ENCODE results near the gene APLP1. TPM values are rescaled to one million over a fixed set of nuclear protein-coding genes. Genes with fewer than 3 reads are reported as not detected.
"Not testable (repeated sequence)": the region's sequence is repeated elsewhere in the genome, so short reads cannot be mapped to it uniquely, and the experiment has no call there.

APLP1 gene
- total RNA-seq, 2 donors from 2014 or later: 2.6 to 3.7 TPM

DNA sequence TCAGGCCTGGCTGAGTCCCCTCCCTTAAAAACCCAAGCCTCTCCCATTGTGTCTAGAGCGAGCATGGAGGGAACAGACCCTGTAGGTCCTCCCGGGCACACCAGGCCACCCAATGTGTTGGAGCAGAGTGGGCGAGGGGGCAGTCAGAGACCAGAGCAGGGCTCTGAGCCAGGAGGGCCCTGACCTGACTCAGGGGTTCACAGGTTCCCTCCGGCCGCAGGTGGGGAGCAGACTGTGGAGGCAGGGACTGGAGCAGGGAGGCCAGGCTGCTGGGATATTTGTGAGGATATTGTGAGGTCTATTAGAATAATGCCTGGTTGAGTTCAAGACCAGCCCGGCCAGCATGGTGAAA is 41.3 kb downstream of the APLP1 start:
- intact Hi-C loops (cut with DNase I): no loop called here
- Histone ChIP-seq H3K4me1 (no peaks in the 10 kb centered on the region), H3K27me3 (no peaks in the 10 kb centered on the region), H3K9ac (ENCODE audit: low read depth in 2 of 2, low read length in 2 of 2) (no peak overlapping the region), H3K4me3 (no peak overlapping the region), H3K9me3 (no peaks in the 10 kb centered on the region), H3K27ac (peak overlapping the region; percentile 7), H3K36me3 (no peaks in the 10 kb centered on the region)
- no peak for TF ChIP-seq CTCF (IDR thresholded peaks at IDR 0.05)
- DNase-seq: no peak

DNA sequence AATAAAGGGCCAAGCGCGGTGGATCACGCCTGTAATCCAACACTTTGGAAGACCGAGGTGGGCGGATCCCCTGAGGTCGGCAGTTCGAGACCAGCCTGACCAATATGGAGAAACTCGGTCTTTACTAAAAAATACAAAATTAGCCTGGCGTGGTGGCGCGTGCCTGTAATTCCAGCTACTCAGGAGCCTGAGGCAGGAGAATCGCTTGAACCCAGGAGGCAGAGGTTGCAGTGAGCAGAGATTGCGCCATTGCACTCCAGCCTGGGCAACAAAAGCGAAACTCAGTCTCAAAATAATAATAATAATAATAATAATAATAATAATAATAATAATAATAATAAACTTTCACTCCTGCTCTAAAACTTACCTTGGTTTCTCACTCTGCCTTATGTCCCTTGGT is 42.0 kb downstream of the APLP1 start:
- H3K9me3 ChIP-seq; DNase-seq; H3K4me3 ChIP-seq; H3K4me1 ChIP-seq; intact Hi-C loops (cut with DNase I); H3K27me3 ChIP-seq; H3K9ac ChIP-seq (ENCODE audit: low read depth in 2 of 2, low read length in 2 of 2); H3K36me3 ChIP-seq; H3K27ac ChIP-seq: not testable (repeated sequence)

DNA sequence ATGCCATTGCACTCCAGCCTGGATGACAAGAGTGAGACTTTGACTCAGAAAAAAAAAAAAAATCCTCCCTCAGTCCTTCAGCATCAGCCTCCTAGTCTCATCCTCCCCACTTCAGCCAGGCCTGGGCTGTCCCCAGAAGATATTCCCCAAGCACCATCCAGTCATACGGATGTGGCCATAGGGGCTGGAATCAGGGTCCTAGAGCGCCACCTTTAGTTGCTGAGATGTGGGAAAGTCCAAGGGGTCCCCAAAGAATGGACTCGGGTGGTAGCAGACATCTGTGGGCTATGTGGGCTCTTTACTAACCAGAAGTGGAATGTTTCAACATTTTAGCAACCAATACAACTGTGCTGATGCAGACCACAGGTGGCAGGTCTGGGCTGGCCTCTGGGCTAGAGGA is 42.8 kb downstream of the APLP1 start:
- intact Hi-C loops (cut with DNase I): no loop called here
- no peaks in the 10 kb centered on the region for H3K27me3 ChIP-seq
- no peaks in the 10 kb centered on the region for H3K4me1 ChIP-seq
- H3K9me3 ChIP-seq: no peaks in the 10 kb centered on the region
- no peak for DNase-seq
- TF ChIP-seq CTCF (IDR thresholded peaks at IDR 0.05): no peak
- no peaks in the 10 kb centered on the region for H3K36me3 ChIP-seq
- no peak overlapping the region for H3K27ac ChIP-seq
- peak overlapping the region in 1 of 2 donors; percentile 12 for H3K9ac ChIP-seq (ENCODE audit: low read depth in 2 of 2, low read length in 2 of 2)
- no peak overlapping the region for H3K4me3 ChIP-seq

- intact Hi-C loops (cut with DNase I): no loop called here
- Histone ChIP-seq H3K27ac (no peak overlapping the region), H3K4me3 (no peak overlapping the region), H3K9me3 (no peaks in the 10 kb centered on the region), H3K36me3 (no peaks in the 10 kb centered on the region), H3K9ac (ENCODE audit: low read depth in 2 of 2, low read length in 2 of 2) (no peak overlapping the region), H3K27me3 (no peaks in the 10 kb centered on the region), H3K4me1 (no peaks in the 10 kb centered on the region)
- no peak for TF ChIP-seq CTCF (IDR thresholded peaks at IDR 0.05)
- DNase-seq: no peak
These were observed 43.4 kb downstream of the APLP1 start for GRCh38 chr19:35911790-35912189.

GRCh38 chr19:35913589-35913988 is 45.2 kb downstream of the APLP1 start:
- H3K27ac ChIP-seq: no peak overlapping the region
- intact Hi-C loops (cut with DNase I): no loop called here
- H3K9ac ChIP-seq (ENCODE audit: low read depth in 2 of 2, low read length in 2 of 2): no peak overlapping the region
- no peak for TF ChIP-seq CTCF (IDR thresholded peaks at IDR 0.05)
- no peaks in the 10 kb centered on the region for H3K4me1 ChIP-seq
- no peak overlapping the region for H3K4me3 ChIP-seq
- no peaks in the 10 kb centered on the region for H3K36me3 ChIP-seq
- H3K27me3 ChIP-seq: no peaks in the 10 kb centered on the region
- H3K9me3 ChIP-seq: no peaks in the 10 kb centered on the region
- DNase-seq: no peak

DNA sequence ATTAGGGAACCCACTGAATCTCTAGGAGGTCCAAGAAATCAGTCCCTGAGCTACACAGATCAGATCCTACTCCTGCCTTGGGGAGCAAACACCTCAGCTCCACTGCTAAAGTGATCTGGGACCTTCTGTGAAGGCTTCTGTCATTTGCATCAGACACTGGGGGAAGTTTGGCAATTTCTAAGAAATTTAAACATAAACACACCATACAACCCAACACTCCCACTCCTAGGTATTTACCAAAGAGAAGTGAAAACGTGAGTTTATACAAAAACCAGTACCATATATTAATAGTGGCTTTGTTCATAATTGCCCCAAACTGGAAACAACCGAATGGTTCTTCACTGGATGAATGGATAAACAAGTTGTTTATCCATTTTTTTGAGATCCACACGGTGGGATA is 47.1 kb downstream of the APLP1 start:
- H3K9me3 ChIP-seq: no peaks in the 10 kb centered on the region
- DNase-seq: no peak
- TF ChIP-seq CTCF (IDR thresholded peaks at IDR 0.05): no peak
- intact Hi-C loops (cut with DNase I): no loop called here
- no peaks in the 10 kb centered on the region for H3K4me1 ChIP-seq
- H3K36me3 ChIP-seq: no peaks in the 10 kb centered on the region
- H3K27ac ChIP-seq: no peak overlapping the region
- H3K9ac ChIP-seq (ENCODE audit: low read depth in 2 of 2, low read length in 2 of 2): no peak overlapping the region
- no peak overlapping the region for H3K4me3 ChIP-seq
- H3K27me3 ChIP-seq: no peaks in the 10 kb centered on the region

Data from colonic mucosa (tissue), 4 donors.